CD14-positive monocyte (primary cell): ENCODE results near the gene MOCOS. TPM values are rescaled to one million over a fixed set of nuclear protein-coding genes. Genes with fewer than 3 reads are reported as not detected.

Source experiments
- DNase-seq, 3 donors: peaks; one replicate each; pipeline ENCODE4 v3.0.0-alpha.2; 2011 to 2022
- H2AFZ ChIP-seq: 2 replicates; pipeline ENCODE4 v1.6.0; 2012; ENCODE audit warnings: mild to moderate bottlenecking, low read depth, low read length, inconsistent platforms; ENCODE audit not compliant: insufficient read depth, poor library complexity, severe bottlenecking
- H3K27ac ChIP-seq, 2 donors: 1 replicate in 1 of 2; 2 replicates in 1 of 2; pipeline ENCODE4 v1.5.1; 2012 to 2013; ENCODE audit warnings: low read length in 2 of 2, control low read depth in 1 of 2, inconsistent platforms in 1 of 2, low read depth in 1 of 2, mild to moderate bottlenecking in 1 of 2
- H3K27me3 ChIP-seq, 2 donors: one replicate each; pipeline versions ENCODE4 v1.6.0 to v1.6.1; 2011 to 2013; ENCODE audit warnings: low read length in 2 of 2; ENCODE audit not compliant: control insufficient read depth in 2 of 2, insufficient read depth in 2 of 2
- H3K36me3 ChIP-seq, 2 donors: replicated peaks in 1 of 2; 1 replicate in 1 of 2; 2 replicates in 1 of 2; pipeline versions ENCODE4 v1.5.1 to v1.6.1; 2012 to 2013; ENCODE audit warnings: low read length in 2 of 2, control low read depth in 1 of 2, inconsistent platforms in 1 of 2, mild to moderate bottlenecking in 1 of 2; ENCODE audit not compliant: insufficient read depth in 2 of 2, control insufficient read depth in 1 of 2
- H3K4me1 ChIP-seq, 2 donors: 1 replicate in 1 of 2; 2 replicates in 1 of 2; pipeline versions ENCODE4 v1.5.1 to v1.6.1; 2012 to 2013; ENCODE audit warnings: low read length in 2 of 2, control low read depth in 1 of 2, inconsistent platforms in 1 of 2, mild to moderate bottlenecking in 1 of 2, moderate library complexity in 1 of 2; ENCODE audit not compliant: insufficient read depth in 2 of 2, control insufficient read depth in 1 of 2
- H3K4me2 ChIP-seq: replicated peaks from 2 replicates; pipeline ENCODE3; 2012; ENCODE audit warnings: low read length, moderate library complexity, mild to moderate bottlenecking; ENCODE audit not compliant: poor library complexity, severe bottlenecking; ENCODE audit errors: extremely low read depth
- H3K4me3 ChIP-seq, 3 experiments: fragments of 200-600 bp in 1 of 3; sonication (generic) in 1 of 3; replicated peaks in 1 of 3; 1 replicate in 2 of 3; 2 replicates in 1 of 3; pipeline ENCODE4 v1.5.1; 2011 to 2013; ENCODE audit warnings: low read length in 3 of 3, mild to moderate bottlenecking in 3 of 3, control low read depth in 2 of 3, low read depth in 2 of 3, inconsistent platforms in 1 of 3, moderate library complexity in 1 of 3
- H3K79me2 ChIP-seq: 2 replicates; pipeline ENCODE4 v1.6.0; 2012; ENCODE audit warnings: mild to moderate bottlenecking, control low read depth, inconsistent platforms, low read length, moderate library complexity; ENCODE audit not compliant: insufficient read depth
- H3K9ac ChIP-seq: 2 replicates; pipeline ENCODE4 v1.6.0; 2017; ENCODE audit warnings: low read length, mild to moderate bottlenecking; ENCODE audit not compliant: insufficient read depth, poor library complexity, severe bottlenecking
- H3K9me3 ChIP-seq, 2 donors: replicated peaks in 1 of 2; 1 replicate in 1 of 2; 2 replicates in 1 of 2; pipeline versions ENCODE4 v1.5.1 to v1.6.1; 2012 to 2013; ENCODE audit warnings: low read length in 2 of 2, control low read depth in 1 of 2; ENCODE audit not compliant: control insufficient read depth in 1 of 2, insufficient read depth in 1 of 2
- H4K20me1 ChIP-seq: 2 replicates; pipeline ENCODE4 v1.6.0; 2012; ENCODE audit warnings: mild to moderate bottlenecking, low read length, control low read depth, moderate library complexity; ENCODE audit not compliant: insufficient read depth
- H3K27ac Mint-ChIP-seq, 7 donors: one replicate each; pipeline ENCODE4 v1.8.0; 2020; ENCODE audit warnings: mild to moderate bottlenecking in 7 of 7, mixed read lengths in 7 of 7, moderate library complexity in 6 of 7, inconsistent platforms in 2 of 7
- H3K27me3 Mint-ChIP-seq, 3 donors: one replicate each; pipeline ENCODE4 v1.8.0; 2021 to 2022; ENCODE audit warnings: low read depth in 3 of 3, mild to moderate bottlenecking in 3 of 3, mixed read lengths in 3 of 3, moderate library complexity in 3 of 3, inconsistent platforms in 1 of 3
- H3K36me3 Mint-ChIP-seq, 2 donors: one replicate each; pipeline ENCODE4 v1.8.0; 2020; ENCODE audit warnings: mixed read lengths in 2 of 2, inconsistent platforms in 1 of 2, mild to moderate bottlenecking in 1 of 2
- H3K4me1 Mint-ChIP-seq: one replicate; pipeline ENCODE4 v1.8.0; 2020; ENCODE audit warnings: mild to moderate bottlenecking, mixed read lengths
- H3K4me3 Mint-ChIP-seq, 2 donors: one replicate each; pipeline ENCODE4 v1.8.0; 2020; ENCODE audit warnings: mild to moderate bottlenecking in 2 of 2, mixed read lengths in 2 of 2, moderate library complexity in 1 of 2
- H3K9me3 Mint-ChIP-seq, 7 donors: one replicate each; pipeline ENCODE4 v1.8.0; 2020 to 2022; ENCODE audit warnings: mixed read lengths in 7 of 7, mild to moderate bottlenecking in 6 of 7, moderate library complexity in 6 of 7, inconsistent platforms in 2 of 7
- CTCF ChIP-seq: fragments of 200-600 bp; IDR thresholded peaks from one replicate; pipeline ENCODE4 v1.8.0; 2022; ENCODE audit warnings: antibody characterized with exemption, mild to moderate bottlenecking
- WGBS: methylation state at CpG from one replicate; pipeline ENCODE4 v1.1.5; 2013; ENCODE audit warnings: missing lambda C conversion rate; ENCODE audit not compliant: insufficient coverage; 5-methylcytosine and 5-hydroxymethylcytosine counted together
- intact Hi-C, 2 donors: fragments of 100-400 bp; cut with micrococcal nuclease; formaldehyde crosslinking; loops; one replicate each; pipeline versions ENCODE4 v1.15.0 to v1.15.1; 2023
- polyA plus RNA-seq, 3 donors: library from polyadenylated mRNA; depleted of rRNA in 1 of 3; unstranded in 2 of 3; stranded (reverse) in 1 of 3; fragments of 300-500 nt in 2 of 3; fragments of >200 nt in 1 of 3; fragmentation: Illumina TruSeq in 2 of 3; gene quantifications; 1 replicate in 2 of 3; 2 replicates in 1 of 3; pipeline ENCODE4 v1.2.3, GENCODE V29; 2012 to 2021

MOCOS gene
- polyA plus RNA-seq, 3 donors, result 0.03 to 0.05 TPM; not detected in 1

GRCh38 chr18:36283448-36283847 lies 96.2 kb downstream of the MOCOS start:
- H3K9me3 ChIP-seq, result peaks cover 0 to 3% of the 10 kb centered on the region in 2 donors
- no peaks in the 10 kb centered on the region for H3K4me1 ChIP-seq
- H3K36me3 Mint-ChIP-seq, result no peaks in the 10 kb centered on the region
- H3K4me3 Mint-ChIP-seq, result no peak overlapping the region
- no peaks in the 10 kb centered on the region for H4K20me1 ChIP-seq
- intact Hi-C loops, result loop anchor here (5.0 to 10.0 kb wide), 4 partner anchors 181 to 529 kb away; no protein-coding TSS in a partner anchor
- no peak overlapping the region for H3K4me3 ChIP-seq
- H3K27ac Mint-ChIP-seq, result no peak overlapping the region
- H3K79me2 ChIP-seq, result no peaks in the 10 kb centered on the region
- peaks cover 2 to 5% (median 4%) of the 10 kb centered on the region in 7 donors for H3K9me3 Mint-ChIP-seq
- TF ChIP-seq CTCF, result no peak
- H2AFZ ChIP-seq, result no peak overlapping the region
- H3K4me1 Mint-ChIP-seq, result no peaks in the 10 kb centered on the region
- H3K36me3 ChIP-seq, result no peaks in the 10 kb centered on the region
- peaks cover 9 to 21% (median 15%) of the 10 kb centered on the region in 3 donors for H3K27me3 Mint-ChIP-seq
- no peak overlapping the region for H3K9ac ChIP-seq
- H3K27me3 ChIP-seq, result peaks cover 5 to 8% of the 10 kb centered on the region in 2 donors
- 88% methylated on average over 4 of the region's 6 CpGs for WGBS
- H3K27ac ChIP-seq, result no peak overlapping the region
- no peak overlapping the region for H3K4me2 ChIP-seq
- DNase-seq, result no peak

GRCh38 chr18:36284268-36284667 lies 97.0 kb downstream of the MOCOS start:
- no peak overlapping the region for H3K27ac Mint-ChIP-seq
- Histone ChIP-seq H3K4me2 (no peak overlapping the region), H2AFZ (no peak overlapping the region), H3K4me3 (no peak overlapping the region), H3K36me3 (no peaks in the 10 kb centered on the region), H4K20me1 (no peaks in the 10 kb centered on the region), H3K9me3 (peaks cover 0 to 3% of the 10 kb centered on the region in 2 donors), H3K4me1 (no peaks in the 10 kb centered on the region), H3K27ac (no peak overlapping the region), H3K27me3 (peaks cover 2 to 3% of the 10 kb centered on the region in 2 donors), H3K9ac (no peak overlapping the region), H3K79me2 (no peaks in the 10 kb centered on the region)
- H3K4me3 Mint-ChIP-seq, result no peak overlapping the region
- H3K4me1 Mint-ChIP-seq, result no peaks in the 10 kb centered on the region
- WGBS, result 83% methylated on average over 4 of the region's 4 CpGs
- peaks cover 11 to 17% (median 14%) of the 10 kb centered on the region in 3 donors for H3K27me3 Mint-ChIP-seq
- DNase-seq, result no peak
- no peak for TF ChIP-seq CTCF
- H3K9me3 Mint-ChIP-seq, result peaks cover 7 to 10% (median 9%) of the 10 kb centered on the region in 7 donors
- intact Hi-C loops, result loop anchor here (5.0 to 10.0 kb wide), 4 partner anchors 182 to 529 kb away; no protein-coding TSS in a partner anchor
- H3K36me3 Mint-ChIP-seq, result no peaks in the 10 kb centered on the region
